GM23338 (cell line): Measurements from ENCODE around the gene CCDC50. TPM values are rescaled to one million over a fixed set of nuclear protein-coding genes. Genes with fewer than 3 reads are reported as not detected.

Experiments used
- ATAC-seq: fragments of 200-7000 bp; cut with Tn5 transposase; 3 replicates; pipeline ENCODE4 v1.9.1; 2020
- DNase-seq: peaks from one replicate; pipeline ENCODE4 v3.0.0-alpha.2; 2015; ENCODE audit warnings: low spot score
- H2AFZ ChIP-seq: fragments of 200-600 bp; sonication (generic); 2 replicates; pipeline ENCODE4 v1.8.0; 2016; ENCODE audit warnings: antibody characterized with exemption, mild to moderate bottlenecking, moderate library complexity
- H3F3A ChIP-seq: fragments of 200-600 bp; sonication (generic); replicated peaks from 2 replicates; pipeline ENCODE4 v1.8.0; 2017; ENCODE audit warnings: antibody characterized with exemption, mixed run types, low read depth
- H3K27ac ChIP-seq: fragments of 200-600 bp; sonication (generic); 2 replicates; pipeline ENCODE4 v1.6.1; 2016; ENCODE audit warnings: low read depth
- H3K27me3 ChIP-seq: fragments of 200-600 bp; sonication (generic); 2 replicates; pipeline ENCODE4 v1.8.0; 2016; ENCODE audit warnings: mild to moderate bottlenecking, mixed run types, moderate library complexity; ENCODE audit not compliant: insufficient read depth
- H3K36me3 ChIP-seq: fragments of 200-600 bp; sonication (generic); 2 replicates; pipeline ENCODE4 v1.8.0; 2016; ENCODE audit warnings: mild to moderate bottlenecking; ENCODE audit not compliant: insufficient read depth
- H3K4me1 ChIP-seq: fragments of 200-600 bp; sonication (generic); 2 replicates; pipeline ENCODE4 v1.8.0; 2016; ENCODE audit warnings: mild to moderate bottlenecking, moderate library complexity; ENCODE audit not compliant: insufficient read depth
- H3K4me2 ChIP-seq: fragments of 200-600 bp; sonication (generic); 2 replicates; pipeline ENCODE4 v1.7.1; 2017; ENCODE audit warnings: mixed run types
- H3K4me3 ChIP-seq: fragments of 200-600 bp; sonication (generic); 2 replicates; pipeline ENCODE4 v1.6.1; 2016; ENCODE audit warnings: mixed run types
- H3K79me2 ChIP-seq: fragments of 200-600 bp; sonication (generic); replicated peaks from 2 replicates; pipeline ENCODE4 v1.8.0; 2017; ENCODE audit warnings: mild to moderate bottlenecking; ENCODE audit not compliant: insufficient read depth
- H3K9me2 ChIP-seq: fragments of 200-600 bp; sonication (generic); 2 replicates; pipeline ENCODE4 v1.8.0; 2017; ENCODE audit not compliant: insufficient read depth
- H4K20me1 ChIP-seq: fragments of 200-600 bp; sonication (generic); replicated peaks from 2 replicates; pipeline ENCODE4 v1.8.0; 2017; ENCODE audit warnings: mild to moderate bottlenecking; ENCODE audit not compliant: insufficient read depth
- H3K27ac Mint-ChIP-seq: 2 replicates; pipeline ENCODE4 v1.8.0; 2020; ENCODE audit warnings: inconsistent platforms, mild to moderate bottlenecking, moderate library complexity, mixed read lengths
- H3K27me3 Mint-ChIP-seq: 3 replicates; pipeline ENCODE4 v1.8.0; 2022; ENCODE audit warnings: low read depth, mild to moderate bottlenecking, moderate library complexity, mixed read lengths, inconsistent platforms; ENCODE audit not compliant: insufficient read depth, poor library complexity
- H3K36me3 Mint-ChIP-seq: 3 replicates; pipeline ENCODE4 v1.8.0; 2021; ENCODE audit warnings: low read depth, mild to moderate bottlenecking, inconsistent platforms, moderate library complexity, mixed read lengths
- H3K4me1 Mint-ChIP-seq: 3 replicates; pipeline ENCODE4 v1.8.0; 2020; ENCODE audit warnings: mild to moderate bottlenecking, inconsistent platforms, mixed read lengths
- H3K4me3 Mint-ChIP-seq: 3 replicates; pipeline ENCODE4 v1.8.0; 2021; ENCODE audit warnings: moderate library complexity, mild to moderate bottlenecking, inconsistent platforms, mixed read lengths
- H3K9me3 Mint-ChIP-seq: 3 replicates; pipeline ENCODE4 v1.8.0; 2020; ENCODE audit warnings: moderate library complexity, mild to moderate bottlenecking, inconsistent platforms, mixed read lengths
- CREB1 ChIP-seq: fragments of 250-450 bp; sonication (Bioruptor Pico); IDR thresholded peaks from 2 replicates; pipeline ENCODE4 v1.5.0; 2020; ENCODE audit warnings: low read depth, mild to moderate bottlenecking, moderate library complexity
- ETS1 ChIP-seq: IDR thresholded peaks from 2 replicates; pipeline ENCODE4 v1.6.1; 2016; ENCODE audit warnings: antibody characterized with exemption
- NANOG ChIP-seq: IDR thresholded peaks from 2 replicates; pipeline ENCODE4 v1.6.1; 2016; ENCODE audit warnings: antibody characterized with exemption, borderline replicate concordance
- REST ChIP-seq: IDR thresholded peaks from one replicate; pipeline ENCODE4 v1.6.1; 2018; ENCODE audit warnings: antibody characterized with exemption; ENCODE audit not compliant: unreplicated experiment
- STAT1 ChIP-seq: IDR thresholded peaks from one replicate; pipeline ENCODE4 v1.6.1; 2016; ENCODE audit warnings: antibody characterized with exemption; ENCODE audit not compliant: unreplicated experiment
- ZNF114 ChIP-seq: fragments of 250-450 bp; sonication (Bioruptor Pico); IDR thresholded peaks from 2 replicates; pipeline ENCODE4 v1.5.0; 2020; ENCODE audit warnings: mild to moderate bottlenecking, moderate library complexity
- ZNF462 ChIP-seq: fragments of 250-450 bp; sonication (Bioruptor Pico); IDR thresholded peaks from 2 replicates; pipeline ENCODE4 v1.5.0; 2020; ENCODE audit warnings: mild to moderate bottlenecking, moderate library complexity
- polyA plus RNA-seq: library from polyadenylated mRNA; unstranded; fragments of >200 nt; fragmentation: Nextera tagmentation; extraction: Ambion mirVana; gene quantifications from 2 replicates; pipeline ENCODE4 v1.2.1, GENCODE V29; 2016
- total RNA-seq: library from RNA; depleted of rRNA; stranded (reverse); fragments of >200 nt; shearing (Covaris generic); gene quantifications from 2 replicates; pipeline ENCODE4 v1.2.3, GENCODE V29; 2014

CCDC50 gene
- total and polyA plus RNA-seq, 2 experiments from 2014 or later = 22.4 to 25.4 TPM

- TF ChIP-seq REST (no peak), STAT1 (no peak)
Observed at GRCh38 chr3:191333298-191333880, 4.2 kb downstream of the CCDC50 start (continued).

GRCh38 chr3:191334346-191334893 is 5.2 kb downstream of the CCDC50 start:
- no peaks in the 10 kb centered on the region for H3K36me3 Mint-ChIP-seq
- H3K4me3 Mint-ChIP-seq = no peak overlapping the region
- H3K27me3 ChIP-seq = peaks cover 15% of the 10 kb centered on the region; the same call in 1 of the 2 replicates
- H3K79me2 ChIP-seq = peaks cover 77% of the 10 kb centered on the region
- peak overlapping the region; percentile 2 for H3K27ac Mint-ChIP-seq
- no peak overlapping the region for H3K27ac ChIP-seq
- H3K4me1 ChIP-seq = peaks cover 33% of the 10 kb centered on the region
- H3K9me3 Mint-ChIP-seq = no peaks in the 10 kb centered on the region
- no peak overlapping the region for H3K4me3 ChIP-seq
- H2AFZ ChIP-seq = no peak overlapping the region
- H4K20me1 ChIP-seq = no peaks in the 10 kb centered on the region
- H3K9me2 ChIP-seq = no peaks in the 10 kb centered on the region
- TF ChIP-seq ZNF462 (CRISPR knock-in tag) (no peak), CREB1 (no peak), ETS1 (no peak), NANOG (no peak), ZNF114 (CRISPR knock-in tag) (no peak), STAT1 (no peak)
- peaks cover 42% of the 10 kb centered on the region for H3K4me1 Mint-ChIP-seq
- ATAC-seq (no peak), DNase-seq (no peak)
- H3K4me2 ChIP-seq = no peak overlapping the region
- H3K27me3 Mint-ChIP-seq = no peaks in the 10 kb centered on the region
- no peaks in the 10 kb centered on the region for H3K36me3 ChIP-seq
- peaks cover 4% of the 10 kb centered on the region; the same call in 1 of the 2 replicates for H3F3A ChIP-seq
